GM19328 (cell line): ENCODE results near the gene PCDHGC4.
A peak's percentile ranks its signal among the peaks of the same experiment; 100 is the strongest.

ENCODE experiments used
- ATAC-seq: cut with Tn5 transposase; IDR thresholded peaks from one replicate; pipeline ENCODE4 v1.9.1; 2021; ENCODE audit warnings: mild to moderate bottlenecking, moderate library complexity; ENCODE audit not compliant: unreplicated experiment

PCDHGC4 gene

DNA sequence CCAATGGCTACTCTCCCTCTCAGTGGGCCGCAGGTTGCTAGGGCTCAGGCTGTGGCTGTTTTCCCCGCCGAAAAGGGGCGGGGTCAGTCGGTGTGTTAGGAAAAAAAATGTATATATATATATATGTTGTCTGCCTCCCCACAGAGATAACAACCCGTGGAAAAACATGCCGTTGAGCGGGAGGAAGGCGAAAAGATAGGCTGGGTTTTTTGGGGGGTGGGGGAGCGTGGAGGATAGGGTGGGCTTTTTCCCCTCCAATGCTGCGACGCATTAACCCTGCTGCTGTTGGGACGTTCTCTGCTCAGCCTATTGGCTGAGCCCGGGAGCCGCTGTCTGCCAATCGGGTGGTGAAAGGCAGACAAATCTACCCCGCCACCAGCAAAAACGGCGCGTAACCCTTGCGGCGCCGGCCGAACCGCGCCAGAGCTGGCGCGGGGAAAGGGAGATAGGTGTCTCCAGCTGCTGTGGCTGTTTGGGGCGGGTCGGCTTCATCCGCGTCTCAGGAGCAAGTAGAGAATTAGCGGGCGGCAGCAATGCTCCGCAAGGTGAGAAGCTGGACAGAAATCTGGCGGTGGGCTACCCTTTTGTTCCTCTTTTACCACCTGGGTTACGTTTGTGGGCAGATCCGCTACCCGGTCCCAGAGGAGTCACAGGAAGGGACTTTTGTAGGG lies at the start of gene PCDHGC4:
Gene PCDHGC4 (plus strand): TSS at position 390 of the 671 bp plus-strand sequence. CDS start 144 bp downstream, at position 534.
- ATAC-seq: no peak

GRCh38 chr5:141437221-141437620 lies 47.6 kb upstream of the PCDHGC4 start:
- no peak for ATAC-seq

DNA sequence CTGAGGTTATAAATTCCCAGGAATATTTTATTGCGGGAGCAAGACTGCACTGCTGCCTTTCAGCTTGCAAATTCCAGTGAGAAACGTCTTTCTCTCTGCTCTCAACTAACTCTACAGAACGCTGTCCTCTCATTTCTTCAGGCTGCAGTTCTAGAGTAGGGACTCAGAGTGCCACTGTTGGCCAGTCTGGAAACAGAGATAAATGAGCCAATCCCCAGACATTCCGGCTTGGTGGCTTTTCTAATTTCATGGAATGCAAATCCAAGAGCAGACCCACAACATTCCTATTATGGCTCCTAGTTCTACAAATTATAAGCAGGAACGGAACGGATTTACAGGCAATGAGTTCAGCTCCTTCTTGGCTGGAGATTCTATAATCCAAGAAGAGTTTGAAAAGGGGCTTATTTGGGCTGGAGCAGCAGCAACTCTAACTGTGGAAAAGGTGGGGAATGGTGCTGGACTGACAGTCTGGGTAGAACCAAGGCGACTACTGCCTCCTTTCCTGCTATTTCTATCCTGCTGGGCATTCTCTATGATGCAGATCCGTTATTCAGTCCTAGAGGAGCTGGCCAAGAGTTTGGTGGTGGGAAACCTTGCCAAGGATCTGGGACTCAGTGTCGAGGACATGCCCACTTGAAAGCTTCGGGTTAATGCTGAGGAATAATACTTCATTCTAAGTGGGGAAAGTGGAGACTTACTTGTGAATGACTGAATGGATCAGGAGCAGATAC lies 45.3 kb upstream of the PCDHGC4 start:
- no peak for ATAC-seq

- ATAC-seq: no peak
Observed at GRCh38 chr5:141440341-141440740, 44.5 kb upstream of the PCDHGC4 start.

GRCh38 chr5:141441571-141442170 lies 43.2 kb upstream of the PCDHGC4 start:
- no peak for ATAC-seq

- ATAC-seq: no peak
Observed at GRCh38 chr5:141465351-141465750, 19.5 kb upstream of the PCDHGC4 start.

DNA sequence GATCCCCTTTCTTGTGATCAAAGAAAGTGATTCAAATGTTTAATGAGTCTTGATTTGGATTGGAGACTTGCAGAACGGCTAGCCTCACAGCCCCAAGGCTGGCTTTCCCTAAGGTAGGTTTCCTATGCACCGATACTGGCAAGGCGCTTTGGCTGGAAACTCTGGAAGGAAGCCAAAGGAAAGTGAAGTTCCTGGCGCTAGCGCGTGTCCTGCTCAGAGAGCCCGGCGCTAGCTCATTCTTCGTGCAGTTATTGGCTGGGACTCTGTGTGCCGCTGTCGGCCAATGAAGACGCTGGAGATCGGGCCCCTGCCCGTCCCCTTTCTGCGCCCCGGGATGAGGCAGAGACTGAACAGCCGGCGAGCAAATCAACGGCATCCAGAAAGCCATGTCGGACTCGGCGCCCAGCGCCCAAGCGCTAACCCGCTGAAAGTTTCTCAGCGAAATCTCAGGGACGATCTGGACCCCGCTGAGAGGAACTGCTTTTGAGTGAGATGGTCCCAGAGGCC lies 9.2 kb upstream of the PCDHGC4 start, which contains the start of gene PCDHGC3:
Gene PCDHGC3 (plus strand): TSS at position 342 of the 507 bp plus-strand sequence. CDS start 151 bp downstream, at position 493.
- peak; percentile 98 for ATAC-seq

DNA sequence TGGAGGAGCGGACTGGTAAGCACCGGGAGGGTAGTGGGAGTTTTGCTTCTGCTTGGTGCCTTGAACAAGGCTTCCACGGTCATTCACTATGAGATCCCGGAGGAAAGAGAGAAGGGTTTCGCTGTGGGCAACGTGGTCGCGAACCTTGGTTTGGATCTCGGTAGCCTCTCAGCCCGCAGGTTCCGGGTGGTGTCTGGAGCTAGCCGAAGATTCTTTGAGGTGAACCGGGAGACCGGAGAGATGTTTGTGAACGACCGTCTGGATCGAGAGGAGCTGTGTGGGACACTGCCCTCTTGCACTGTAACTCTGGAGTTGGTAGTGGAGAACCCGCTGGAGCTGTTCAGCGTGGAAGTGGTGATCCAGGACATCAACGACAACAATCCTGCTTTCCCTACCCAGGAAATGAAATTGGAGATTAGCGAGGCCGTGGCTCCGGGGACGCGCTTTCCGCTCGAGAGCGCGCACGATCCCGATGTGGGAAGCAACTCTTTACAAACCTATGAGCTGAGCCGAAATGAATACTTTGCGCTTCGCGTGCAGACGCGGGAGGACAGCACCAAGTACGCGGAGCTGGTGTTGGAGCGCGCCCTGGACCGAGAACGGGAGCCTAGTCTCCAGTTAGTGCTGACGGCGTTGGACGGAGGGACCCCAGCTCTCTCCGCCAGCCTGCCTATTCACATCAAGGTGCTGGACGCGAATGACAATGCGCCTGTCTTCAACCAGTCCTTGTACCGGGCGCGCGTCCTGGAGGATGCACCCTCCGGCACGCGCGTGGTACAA lies 8.5 kb upstream of the PCDHGC4 start:
- ATAC-seq: peak; percentile 30

DNA sequence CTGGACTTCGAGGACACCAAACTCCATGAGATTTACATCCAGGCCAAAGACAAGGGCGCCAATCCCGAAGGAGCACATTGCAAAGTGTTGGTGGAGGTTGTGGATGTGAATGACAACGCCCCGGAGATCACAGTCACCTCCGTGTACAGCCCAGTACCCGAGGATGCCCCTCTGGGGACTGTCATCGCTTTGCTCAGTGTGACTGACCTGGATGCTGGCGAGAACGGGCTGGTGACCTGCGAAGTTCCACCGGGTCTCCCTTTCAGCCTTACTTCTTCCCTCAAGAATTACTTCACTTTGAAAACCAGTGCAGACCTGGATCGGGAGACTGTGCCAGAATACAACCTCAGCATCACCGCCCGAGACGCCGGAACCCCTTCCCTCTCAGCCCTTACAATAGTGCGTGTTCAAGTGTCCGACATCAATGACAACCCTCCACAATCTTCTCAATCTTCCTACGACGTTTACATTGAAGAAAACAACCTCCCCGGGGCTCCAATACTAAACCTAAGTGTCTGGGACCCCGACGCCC lies 7.7 kb upstream of the PCDHGC4 start:
- no peak for ATAC-seq

DNA sequence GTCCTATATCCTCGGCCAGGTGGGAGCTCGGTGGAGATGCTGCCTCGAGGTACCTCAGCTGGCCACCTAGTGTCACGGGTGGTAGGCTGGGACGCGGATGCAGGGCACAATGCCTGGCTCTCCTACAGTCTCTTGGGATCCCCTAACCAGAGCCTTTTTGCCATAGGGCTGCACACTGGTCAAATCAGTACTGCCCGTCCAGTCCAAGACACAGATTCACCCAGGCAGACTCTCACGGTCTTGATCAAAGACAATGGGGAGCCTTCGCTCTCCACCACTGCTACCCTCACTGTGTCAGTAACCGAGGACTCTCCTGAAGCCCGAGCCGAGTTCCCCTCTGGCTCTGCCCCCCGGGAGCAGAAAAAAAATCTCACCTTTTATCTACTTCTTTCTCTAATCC lies 7.0 kb upstream of the PCDHGC4 start:
- ATAC-seq: no peak

GRCh38 chr5:141478321-141478945 lies 6.4 kb upstream of the PCDHGC4 start:
- ATAC-seq: no peak

DNA sequence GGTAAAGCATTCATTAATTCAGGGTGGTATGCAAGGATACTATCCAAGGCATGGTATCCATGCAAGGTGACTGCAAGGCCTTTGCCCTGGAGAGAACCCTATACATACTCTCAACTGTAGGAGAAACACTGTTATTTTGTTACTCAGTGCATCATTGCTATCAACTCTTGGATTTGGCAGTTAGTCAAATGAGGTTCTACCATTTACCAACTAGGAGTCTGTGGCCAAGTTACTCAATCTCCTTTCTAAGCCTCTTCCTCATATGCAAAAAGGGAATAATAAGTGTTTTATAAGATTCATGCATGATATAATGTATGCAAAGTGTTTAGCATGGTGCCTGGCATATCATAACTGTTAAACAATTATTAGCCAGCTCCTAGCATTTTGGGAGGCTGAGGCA lies 5.1 kb upstream of the PCDHGC4 start:
- ATAC-seq: no peak

DNA sequence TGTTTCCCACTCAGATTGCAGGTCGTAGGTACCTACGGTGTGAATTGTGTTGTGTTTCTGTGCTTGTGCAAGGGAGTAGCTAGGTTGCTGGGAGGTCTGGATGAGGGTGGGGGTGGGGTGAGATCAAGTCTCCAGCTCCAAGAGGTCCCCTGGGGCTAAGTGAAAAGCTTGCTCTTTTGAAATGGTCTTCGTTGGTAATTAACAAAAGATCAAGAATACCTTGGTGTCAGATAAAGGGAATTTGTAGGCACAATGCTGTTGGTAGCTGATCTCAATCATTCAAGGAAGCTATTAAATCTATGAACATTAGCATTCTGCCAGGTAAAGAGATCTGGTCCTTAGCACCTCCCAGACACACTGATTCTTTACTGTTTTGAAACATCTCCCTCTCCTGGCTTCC lies 928 bp upstream of the PCDHGC4 start:
- no peak for ATAC-seq

GRCh38 chr5:141484310-141484640 lies 555 bp upstream of the PCDHGC4 start:
- no peak for ATAC-seq

GRCh38 chr5:141485321-141486055 lies 658 bp downstream of the PCDHGC4 start:
- no peak for ATAC-seq

- no peak for ATAC-seq
Observed at GRCh38 chr5:141486091-141486490, 1.3 kb downstream of the PCDHGC4 start.

- no peak for ATAC-seq
Observed at GRCh38 chr5:141487131-141487530, 2.3 kb downstream of the PCDHGC4 start.

- no peak for ATAC-seq
Observed at GRCh38 chr5:141488591-141489561, 4.0 kb downstream of the PCDHGC4 start, which contains the start of gene PCDHGC5. PCDHGC5 (plus strand) TSS chr5:141489081; CDS start chr5:141489241, 160 bp downstream.
